Kidney epithelial cell (primary cell): ENCODE data around the gene ARID4A. TPM values are rescaled to one million over a fixed set of nuclear protein-coding genes. Genes with fewer than 3 reads are reported as not detected.

Experiments
- DNase-seq: peaks from one replicate; pipeline ENCODE4 v3.0.0-alpha.2; 2010; ENCODE audit warnings: low read depth
- H3K27me3 ChIP-seq: 2 replicates; pipeline ENCODE4 v1.6.0; 2011; ENCODE audit warnings: low read length; ENCODE audit not compliant: control insufficient read depth, insufficient read depth
- H3K36me3 ChIP-seq: 2 replicates; pipeline ENCODE4 v1.5.1; 2011; ENCODE audit warnings: low read length; ENCODE audit not compliant: control insufficient read depth, insufficient read depth
- H3K4me3 ChIP-seq: 2 replicates; pipeline ENCODE4 v1.5.1; 2011; ENCODE audit warnings: low read depth, mild to moderate bottlenecking, control low read depth, low read length
- CTCF ChIP-seq: IDR thresholded peaks from 2 replicates; pipeline ENCODE4 v1.5.1; 2011; ENCODE audit warnings: mild to moderate bottlenecking, moderate library complexity, low read length, control low read depth, inconsistent platforms; ENCODE audit not compliant: insufficient read depth, poor library complexity, severe bottlenecking
- total RNA-seq: library from RNA; depleted of rRNA; stranded (reverse); fragments of >200 nt; gene quantifications from 2 replicates; pipeline ENCODE4 v1.2.3, GENCODE V29; 2015

Gene ARID4A
- total RNA-seq, 1 donor from 2014 or later: 4.4 TPM

- no peak for TF ChIP-seq CTCF
- Histone ChIP-seq H3K36me3 (no peaks in the 10 kb centered on the region), H3K4me3 (no peak overlapping the region), H3K27me3 (no peaks in the 10 kb centered on the region)
- DNase-seq: no peak
Measured at GRCh38 chr14:58288106-58288792, 10.1 kb upstream of the ARID4A start.

GRCh38 chr14:58291646-58292045 lies 6.7 kb upstream of the ARID4A start:
- no peak overlapping the region for H3K4me3 ChIP-seq
- no peak for DNase-seq
- no peaks in the 10 kb centered on the region for H3K36me3 ChIP-seq
- H3K27me3 ChIP-seq: no peaks in the 10 kb centered on the region
- TF ChIP-seq CTCF: no peak

GRCh38 chr14:58292187-58292586 lies 6.2 kb upstream of the ARID4A start:
- no peak for TF ChIP-seq CTCF
- Histone ChIP-seq H3K36me3 (no peaks in the 10 kb centered on the region), H3K4me3 (no peak overlapping the region), H3K27me3 (no peaks in the 10 kb centered on the region)
- DNase-seq: no peak

GRCh38 chr14:58294201-58294600 lies 4.2 kb upstream of the ARID4A start:
- no peaks in the 10 kb centered on the region for H3K27me3 ChIP-seq
- H3K4me3 ChIP-seq: no peak overlapping the region
- no peak for DNase-seq
- no peaks in the 10 kb centered on the region for H3K36me3 ChIP-seq
- no peak for TF ChIP-seq CTCF

- no peak for DNase-seq
- TF ChIP-seq CTCF: no peak
- Histone ChIP-seq H3K4me3 (peak overlapping the region; percentile 75), H3K27me3 (no peaks in the 10 kb centered on the region), H3K36me3 (no peaks in the 10 kb centered on the region)
Measured at GRCh38 chr14:58296726-58297125, 1.6 kb upstream of the ARID4A start.

GRCh38 chr14:58297412-58297761 lies 968 bp upstream of the ARID4A start:
- Histone ChIP-seq H3K36me3 (no peaks in the 10 kb centered on the region), H3K27me3 (no peaks in the 10 kb centered on the region), H3K4me3 (peak overlapping the region; percentile 75)
- no peak for DNase-seq
- TF ChIP-seq CTCF: no peak
